Right kidney (tissue), 1 donor: ENCODE data around the gene PDCD6IP.
"Not testable (repeated sequence)": the region's sequence is repeated elsewhere in the genome, so short reads cannot be mapped to it uniquely, and the experiment has no call there.

Experiments used
- DNase-seq: peaks from one replicate; pipeline ENCODE4 v3.0.0-alpha.2; 2016

PDCD6IP gene

DNA sequence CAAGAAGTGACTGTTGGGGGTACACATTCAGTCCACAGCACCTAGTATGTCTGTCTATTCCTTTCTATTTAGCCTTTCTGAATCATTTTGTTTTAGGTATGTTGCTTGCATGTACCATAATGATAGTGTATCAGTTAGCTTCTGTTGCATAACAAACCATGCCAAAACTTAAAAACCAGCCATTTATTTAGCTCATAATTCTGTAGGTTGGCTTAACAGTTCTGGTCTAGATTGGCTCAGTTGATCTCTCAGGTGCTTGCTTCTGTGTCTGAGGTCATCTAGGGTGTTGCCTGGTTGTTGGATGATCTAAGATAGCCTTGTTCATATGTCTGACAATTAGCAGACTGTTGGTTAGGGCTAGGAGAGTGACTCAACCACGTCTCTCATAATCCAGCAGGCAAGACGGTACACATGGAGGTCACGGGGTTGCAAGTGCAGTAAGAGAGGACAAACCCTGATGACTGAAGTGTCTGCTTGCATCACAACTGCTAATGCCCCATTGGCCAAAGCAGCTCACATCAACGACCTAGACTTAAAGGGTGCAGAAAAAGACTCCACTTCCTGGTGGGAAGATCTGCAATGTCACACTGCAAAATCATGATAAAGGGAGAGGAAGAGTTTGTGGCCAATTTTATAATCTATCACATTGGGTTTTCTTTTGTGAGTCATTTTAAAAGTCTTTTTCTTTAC lies 6.8 kb upstream of the PDCD6IP start:
- DNase-seq: no peak

DNA sequence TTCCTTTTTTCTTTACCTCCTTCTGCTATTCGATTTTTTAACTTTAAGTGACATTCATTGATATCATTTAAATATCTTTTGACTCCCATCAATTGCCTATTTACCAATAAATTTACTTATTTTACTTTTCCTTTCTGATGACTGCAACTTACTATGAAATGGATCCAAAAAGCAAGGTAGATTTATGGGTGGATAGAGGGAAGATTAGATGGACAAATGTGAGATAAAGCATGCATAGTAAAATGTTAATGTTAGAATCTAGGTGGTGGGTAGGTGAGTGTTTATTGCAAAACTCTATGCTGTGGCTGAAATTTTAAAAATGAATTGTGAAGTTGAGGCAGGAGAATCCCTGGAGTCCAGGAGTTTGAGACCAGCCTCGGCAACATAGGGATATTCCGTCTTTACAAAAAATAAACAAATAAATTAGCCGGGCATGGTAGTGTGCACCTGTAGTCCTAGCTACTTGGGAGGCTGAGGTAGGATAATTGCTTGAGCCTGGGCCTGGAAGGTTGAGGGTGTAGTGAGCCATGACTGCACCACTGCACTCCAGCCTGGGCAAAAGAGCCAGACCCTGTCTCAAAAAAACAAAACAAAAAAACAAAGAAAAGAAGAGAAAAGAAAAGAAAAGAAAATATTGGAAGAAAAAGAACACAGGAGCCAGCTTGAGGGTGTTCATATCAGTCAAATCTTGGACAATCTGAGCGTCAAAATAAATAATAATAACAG lies 6.1 kb upstream of the PDCD6IP start:
- DNase-seq: no peak

DNA sequence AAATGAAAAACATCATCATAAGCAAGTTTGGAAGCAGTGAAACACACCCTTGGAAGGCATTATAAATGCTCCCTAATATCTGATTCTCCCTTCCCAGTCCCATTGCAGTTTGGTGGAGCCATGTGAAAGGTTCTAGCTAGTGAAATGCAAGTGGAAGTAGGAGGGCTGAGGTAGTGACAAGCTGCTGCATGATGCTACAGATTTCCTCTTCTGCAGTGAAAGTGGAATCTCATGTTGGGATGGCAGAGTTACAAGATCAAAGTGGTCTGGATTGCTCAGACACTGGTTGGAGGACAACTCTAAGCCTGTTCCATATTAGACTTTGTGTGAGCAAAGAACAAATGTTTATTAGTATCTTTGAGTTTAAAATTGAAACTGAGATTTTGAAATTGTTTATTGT lies 3.3 kb upstream of the PDCD6IP start:
- DNase-seq: no peak

DNA sequence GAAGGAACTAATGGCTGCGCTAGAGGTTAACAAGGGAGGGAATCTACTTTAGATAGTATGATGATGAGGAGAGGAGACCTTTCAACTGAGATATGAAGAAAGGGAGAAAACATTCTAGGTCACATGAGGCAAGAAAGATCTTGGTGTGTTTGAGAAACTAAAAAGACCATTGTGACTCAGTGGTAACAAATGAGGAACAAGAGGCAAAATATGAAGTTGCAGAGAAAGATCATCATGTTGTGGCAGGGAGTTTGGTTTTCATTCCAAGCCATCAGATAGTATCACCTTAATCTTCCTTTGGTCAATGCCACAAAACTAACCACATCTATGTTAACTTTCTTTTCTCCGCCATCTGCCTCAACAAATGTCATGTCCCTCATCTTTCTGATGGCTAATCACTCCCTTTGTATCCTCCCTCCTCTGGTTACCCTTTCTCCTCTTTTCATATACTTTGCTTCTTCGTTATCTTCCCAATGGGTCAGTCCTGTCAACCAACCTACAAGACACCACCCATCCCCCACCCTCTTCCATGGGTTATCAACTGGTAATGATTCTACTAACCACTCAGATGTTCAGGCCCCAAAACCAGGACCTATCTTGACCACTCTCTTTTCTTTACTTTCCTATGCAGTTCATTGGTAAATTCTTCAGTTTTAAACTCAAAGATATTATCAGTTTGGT lies 2.4 kb upstream of the PDCD6IP start:
- no peak for DNase-seq

DNA sequence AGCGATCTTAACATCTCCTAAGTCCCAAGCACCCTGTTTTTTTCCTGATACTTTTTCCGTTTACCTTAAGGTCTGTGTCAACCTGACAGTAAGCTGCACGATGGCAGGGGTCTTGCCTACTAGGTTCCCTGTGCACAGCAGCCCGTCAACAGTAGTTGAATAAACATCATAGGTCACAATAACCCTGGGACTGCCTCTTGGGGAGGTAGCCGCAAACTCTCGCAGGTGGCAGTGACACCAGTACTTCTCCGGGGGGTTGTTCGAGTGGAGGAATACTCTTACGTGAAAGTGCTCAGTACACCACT lies 365 bp upstream of the PDCD6IP start:
- DNase-seq: no peak

DNA sequence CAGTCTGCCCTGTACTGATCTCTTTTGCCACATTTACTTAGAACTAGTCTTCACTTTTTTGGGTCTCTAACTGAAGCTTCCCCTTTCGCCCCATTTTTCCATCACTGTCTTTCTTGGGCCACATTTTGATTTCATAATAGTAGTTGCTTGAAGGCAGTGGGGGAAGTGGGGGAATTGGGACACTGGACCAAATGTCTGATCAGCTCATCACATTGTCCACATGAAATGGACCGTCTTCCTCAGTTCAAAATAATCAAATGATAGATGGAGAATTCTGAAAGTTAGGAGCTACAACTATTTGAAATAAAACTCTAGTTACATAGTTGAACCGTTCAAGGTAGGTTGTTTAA lies 747 bp downstream of the PDCD6IP start:
- DNase-seq: no peak

DNA sequence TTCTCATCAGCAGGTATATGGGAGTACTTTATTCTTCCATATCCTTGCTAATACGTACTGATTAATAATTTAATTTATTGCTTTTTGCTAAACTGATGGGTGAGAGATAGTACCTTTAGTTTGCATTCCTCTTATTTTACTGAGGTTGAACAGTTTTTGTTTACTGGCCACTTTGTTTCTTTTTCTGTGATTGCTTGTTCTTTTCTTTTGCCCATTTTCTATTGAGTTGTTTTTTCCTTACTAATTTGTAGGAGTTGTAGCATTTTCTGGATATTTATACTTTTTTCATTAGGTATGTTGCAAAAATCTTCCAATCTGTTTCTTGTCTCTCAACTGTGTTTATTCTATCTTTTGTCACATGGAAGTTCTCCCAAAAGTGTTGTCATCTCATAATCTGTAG lies 4.8 kb downstream of the PDCD6IP start:
- DNase-seq: no peak

DNA sequence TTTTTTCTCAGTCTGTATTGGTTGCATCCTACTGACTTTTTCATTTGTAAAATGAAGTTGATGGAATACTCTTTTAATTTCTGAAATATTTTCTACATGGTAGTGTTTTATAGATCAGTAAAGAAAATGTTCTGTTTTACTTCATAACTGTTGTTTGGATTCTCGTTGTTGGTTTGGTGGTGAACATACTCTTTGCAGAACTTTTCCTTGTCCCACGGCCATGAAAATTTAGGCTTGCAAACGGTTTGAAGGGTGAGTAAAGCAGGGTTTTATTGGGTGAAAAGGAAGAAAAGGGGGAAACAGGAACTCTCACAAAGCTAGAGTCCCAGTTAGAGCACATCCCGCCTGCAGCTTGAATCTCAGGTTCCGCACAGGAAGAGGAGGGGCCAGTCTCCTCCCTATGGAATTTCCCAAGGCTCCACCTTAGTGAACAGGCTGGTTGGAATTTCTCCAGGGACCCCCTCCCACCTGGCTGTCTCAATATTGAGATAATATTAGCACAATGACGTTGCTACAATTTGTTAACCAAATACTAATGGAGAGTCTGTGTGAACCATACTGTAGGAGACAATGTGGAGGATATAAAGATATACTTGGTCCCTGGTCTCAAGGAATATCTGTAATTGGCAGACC lies 5.6 kb downstream of the PDCD6IP start:
- DNase-seq: no peak

DNA sequence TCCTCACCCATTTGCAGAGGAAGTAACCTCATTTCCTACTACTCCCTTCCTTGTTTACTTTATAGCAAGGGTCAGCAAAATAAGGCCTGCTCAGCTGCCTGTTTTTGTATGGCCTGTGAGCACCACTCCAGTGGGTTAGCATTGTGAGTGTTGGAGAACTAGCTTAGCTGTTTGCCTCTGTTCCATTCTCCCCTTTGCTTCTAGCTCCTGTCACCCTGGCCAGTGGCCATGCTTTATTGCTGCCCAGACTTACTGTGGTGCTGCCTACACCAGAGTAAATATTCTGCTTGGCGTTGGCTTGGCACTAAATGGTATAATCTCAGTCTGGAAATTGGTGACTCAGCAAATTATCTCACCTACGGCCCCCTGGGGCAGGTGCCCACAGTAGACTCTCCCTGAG lies 8.8 kb downstream of the PDCD6IP start:
- no peak for DNase-seq

DNA sequence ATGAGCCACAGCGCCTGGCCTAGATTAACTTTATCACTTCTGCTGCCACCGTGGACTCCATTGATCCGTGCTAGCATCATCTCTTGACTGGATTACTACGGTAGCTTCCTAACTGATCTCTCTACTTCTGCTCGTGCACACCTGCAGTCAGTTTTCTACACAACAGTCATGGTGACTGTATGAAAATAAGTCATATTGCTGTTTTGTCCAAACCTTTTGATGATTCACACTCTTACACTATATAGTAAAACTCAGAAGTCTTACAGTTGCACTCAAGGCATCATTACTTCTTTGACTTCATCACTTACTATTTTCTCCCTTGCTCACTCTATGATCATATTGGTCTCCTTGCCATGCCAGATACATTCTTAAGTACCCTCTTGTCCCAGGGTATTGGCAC lies 10.1 kb downstream of the PDCD6IP start:
- no peak for DNase-seq

DNA sequence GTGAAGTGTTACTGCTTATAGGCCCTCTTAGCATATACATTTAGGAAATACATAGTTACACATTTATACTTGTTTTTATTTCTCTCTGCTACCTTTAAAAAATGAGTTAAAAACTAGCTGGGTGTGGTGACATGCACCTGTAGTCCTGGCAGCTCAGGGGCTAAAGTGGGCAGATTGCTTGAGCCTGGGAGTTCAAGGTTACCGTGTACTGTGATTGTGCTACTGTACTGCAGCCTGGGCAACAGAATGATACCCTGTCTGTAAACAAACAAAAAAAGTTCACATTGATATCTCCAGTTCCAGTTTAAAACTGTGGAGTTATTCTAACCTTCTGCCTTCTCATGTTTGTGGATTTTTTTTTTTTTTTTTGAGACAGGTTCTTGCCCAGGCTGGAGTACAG lies 12.1 kb downstream of the PDCD6IP start:
- no peak for DNase-seq

DNA sequence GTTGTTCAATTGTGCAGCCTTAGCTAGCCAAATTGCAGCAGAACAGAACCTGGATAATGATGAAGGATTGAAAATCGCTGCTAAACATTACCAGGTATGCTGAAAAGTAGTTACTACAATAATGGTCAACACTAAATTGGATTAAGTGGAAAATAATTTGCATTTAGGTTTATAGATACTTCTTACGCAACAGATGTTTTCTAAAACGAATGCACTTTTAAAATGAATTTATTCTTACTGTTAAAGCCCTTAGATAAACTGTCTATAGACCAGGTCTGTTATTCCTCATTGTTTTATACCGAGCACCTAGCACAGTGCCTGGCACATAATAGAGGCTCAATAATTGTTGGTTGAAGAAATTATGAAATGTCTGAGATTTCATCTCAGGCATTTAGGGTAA lies 23.6 kb downstream of the PDCD6IP start:
- no peak for DNase-seq

DNA sequence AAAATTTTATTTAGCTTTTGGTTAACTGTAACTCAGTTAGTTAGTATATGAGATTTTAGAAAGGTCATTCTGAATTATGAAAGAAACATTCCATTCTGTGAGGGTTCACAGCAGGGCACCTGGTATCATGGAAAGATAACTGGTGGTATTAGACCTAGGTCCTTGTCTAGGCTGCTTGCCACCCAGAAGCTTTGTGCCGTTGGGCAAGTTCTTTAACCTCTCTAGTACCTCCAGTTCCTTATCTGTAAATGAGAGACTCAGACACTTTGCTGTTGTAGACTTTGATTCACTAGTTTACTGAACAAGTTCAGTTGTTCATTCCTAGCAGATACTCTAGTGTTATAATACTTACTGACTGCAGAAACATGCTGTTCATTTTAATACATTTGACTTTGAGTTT lies 25.4 kb downstream of the PDCD6IP start:
- no peak for DNase-seq

DNA sequence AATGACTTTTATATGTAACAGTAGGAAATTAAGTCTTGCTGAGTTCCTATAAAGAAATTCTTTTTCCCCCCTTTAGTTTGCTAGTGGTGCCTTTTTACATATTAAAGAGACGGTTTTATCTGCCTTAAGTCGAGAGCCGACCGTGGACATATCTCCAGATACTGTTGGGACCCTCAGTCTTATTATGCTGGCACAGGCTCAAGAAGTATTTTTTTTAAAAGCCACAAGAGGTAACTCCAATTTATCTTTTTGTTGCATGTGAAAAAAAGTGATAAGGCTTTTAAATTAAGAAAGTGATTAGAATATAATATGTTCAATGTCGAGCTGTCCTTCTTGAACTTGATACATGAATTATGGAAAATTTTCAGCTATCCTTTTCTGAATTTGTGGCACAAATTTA lies 26.7 kb downstream of the PDCD6IP start:
- no peak for DNase-seq

DNA sequence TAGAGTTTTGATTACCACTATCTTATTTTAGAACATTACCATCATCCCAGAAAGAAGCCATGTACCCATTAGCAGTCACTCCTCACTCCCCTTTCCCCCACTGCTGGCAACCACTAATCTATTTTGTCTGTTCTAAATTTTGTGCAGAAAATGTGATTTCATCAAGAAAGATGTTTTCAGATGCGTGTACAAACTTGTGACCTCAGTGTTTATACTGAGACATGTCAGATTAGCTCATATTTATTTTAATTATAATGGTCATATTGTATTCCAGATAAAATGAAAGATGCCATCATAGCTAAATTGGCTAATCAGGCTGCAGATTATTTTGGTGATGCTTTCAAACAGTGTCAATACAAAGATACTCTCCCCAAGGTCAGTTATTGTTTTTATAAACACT lies 27.8 kb downstream of the PDCD6IP start:
- no peak for DNase-seq

DNA sequence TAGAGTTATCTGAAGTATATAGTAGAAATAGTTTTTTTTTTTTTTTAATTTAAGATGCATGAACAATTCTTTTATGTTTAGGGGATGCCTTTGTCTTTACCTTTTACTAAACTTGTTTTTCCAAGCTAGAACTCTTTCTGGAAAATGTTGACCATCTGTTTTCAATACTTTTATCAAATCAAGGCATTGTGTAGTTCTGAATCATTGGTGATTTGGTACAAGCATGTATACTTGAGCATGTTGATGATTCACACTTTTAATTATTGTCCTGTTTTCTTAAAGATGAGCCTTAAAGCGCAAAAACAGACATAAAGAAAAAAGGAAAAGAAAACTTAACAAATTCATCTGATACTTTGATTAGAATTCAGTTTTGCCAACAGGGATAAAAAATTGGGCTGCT lies 28.3 kb downstream of the PDCD6IP start:
- DNase-seq: no peak

DNA sequence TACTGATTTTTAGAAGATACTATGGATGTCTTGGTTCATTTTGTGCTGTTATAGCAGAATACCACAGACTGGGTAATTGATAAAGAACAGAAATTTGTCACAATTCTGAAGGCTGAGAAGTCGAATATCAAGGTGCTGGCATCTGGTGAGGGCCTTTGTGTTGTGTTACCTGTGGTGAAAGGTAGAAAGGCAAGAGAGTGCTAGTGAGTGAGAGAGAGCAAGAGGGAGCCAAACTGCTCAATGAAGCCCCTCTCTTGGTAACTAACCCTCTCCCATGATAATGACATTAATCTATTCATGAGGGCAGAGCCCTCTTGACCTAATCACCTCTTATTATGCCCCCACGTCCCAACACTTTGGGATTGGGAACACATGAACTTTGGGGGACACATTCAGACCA lies 31.3 kb downstream of the PDCD6IP start:
- no peak for DNase-seq

DNA sequence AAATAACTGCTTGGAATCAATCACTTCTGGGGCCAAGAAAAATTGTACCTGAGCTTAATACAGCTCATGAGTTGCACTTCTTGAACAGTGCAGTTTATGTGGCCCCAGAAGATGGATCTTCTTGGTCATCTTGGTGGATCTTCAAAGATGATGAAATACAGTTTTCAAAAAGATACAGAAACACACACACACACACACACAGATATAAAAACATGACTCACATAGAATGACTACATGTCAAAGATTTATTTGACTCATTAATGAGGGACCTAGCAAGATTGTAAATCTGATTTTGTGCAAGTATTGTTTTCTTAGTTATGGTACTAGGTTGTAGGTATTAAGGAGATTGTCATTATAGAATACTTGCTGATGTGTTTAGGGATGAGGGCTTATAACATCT lies 32.6 kb downstream of the PDCD6IP start:
- no peak for DNase-seq

DNA sequence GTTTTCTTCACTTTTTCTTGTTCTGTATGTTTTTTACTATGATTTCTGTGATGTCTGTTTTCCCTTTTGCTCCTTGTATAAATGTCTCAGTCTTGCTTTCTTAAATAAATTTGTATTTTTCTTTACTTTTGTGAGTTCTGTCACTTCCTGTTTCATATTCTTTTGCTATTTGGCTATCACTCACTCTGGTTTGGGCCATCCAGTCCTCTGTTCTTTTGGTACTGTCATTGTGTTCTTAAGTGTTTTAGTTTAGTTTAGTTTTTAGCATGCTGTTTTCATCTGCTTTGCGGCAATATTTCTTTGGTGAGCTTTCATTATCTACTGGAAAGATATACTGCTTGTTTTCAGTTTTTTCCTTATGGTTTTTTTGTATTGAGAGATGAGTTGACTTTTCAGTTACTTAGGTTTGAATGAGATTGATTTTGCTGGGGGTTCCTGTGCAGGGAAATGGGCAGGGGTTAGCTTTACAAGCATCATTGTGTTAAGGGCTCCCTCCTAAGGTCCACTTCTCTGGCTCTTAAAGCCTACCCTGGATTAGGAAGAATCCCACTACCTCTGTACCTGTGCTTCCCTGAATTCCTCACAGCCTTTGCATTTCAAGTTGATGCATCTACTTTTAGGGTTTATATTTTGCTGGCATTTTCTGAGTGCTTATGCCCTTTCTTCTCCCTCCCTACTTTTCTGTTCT lies 35.1 kb downstream of the PDCD6IP start:
- DNase-seq: no peak

DNA sequence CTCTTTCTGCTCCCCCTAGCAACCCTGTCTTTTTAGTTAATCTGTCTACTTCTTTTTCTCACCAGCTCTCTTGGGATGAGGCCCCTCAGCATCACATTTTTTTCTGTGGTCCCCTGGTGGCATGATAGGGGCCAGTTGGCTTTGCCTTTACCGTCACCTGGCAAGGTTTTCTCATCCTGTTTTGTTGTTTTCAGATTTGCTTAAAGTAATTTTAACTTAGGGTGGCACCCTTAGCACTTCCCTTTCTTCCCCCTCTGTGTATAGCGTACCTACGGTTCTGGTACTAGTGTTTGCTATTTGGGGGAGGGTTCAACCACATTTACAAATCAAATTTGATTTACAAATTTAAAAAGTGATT lies 35.6 kb downstream of the PDCD6IP start:
- no peak for DNase-seq

DNA sequence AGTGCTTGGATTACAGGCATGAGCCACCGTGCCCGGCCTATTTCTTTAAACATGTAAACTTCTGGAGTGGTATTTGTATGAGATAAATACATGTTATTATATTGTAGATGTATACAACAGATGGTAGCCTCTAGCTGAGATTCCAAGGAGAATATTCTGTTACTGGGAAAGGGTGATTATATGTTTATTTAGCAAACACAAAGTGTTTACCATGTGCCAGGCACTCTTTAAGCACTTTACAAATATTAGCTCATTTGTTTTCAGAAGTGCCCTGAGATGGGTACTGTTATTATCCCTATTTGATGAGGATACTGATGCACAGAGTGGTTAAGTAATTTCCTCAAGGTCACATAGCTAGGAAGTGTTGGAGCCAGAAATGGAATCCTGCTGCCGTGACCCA lies 38.8 kb downstream of the PDCD6IP start:
- not testable (repeated sequence) for DNase-seq

DNA sequence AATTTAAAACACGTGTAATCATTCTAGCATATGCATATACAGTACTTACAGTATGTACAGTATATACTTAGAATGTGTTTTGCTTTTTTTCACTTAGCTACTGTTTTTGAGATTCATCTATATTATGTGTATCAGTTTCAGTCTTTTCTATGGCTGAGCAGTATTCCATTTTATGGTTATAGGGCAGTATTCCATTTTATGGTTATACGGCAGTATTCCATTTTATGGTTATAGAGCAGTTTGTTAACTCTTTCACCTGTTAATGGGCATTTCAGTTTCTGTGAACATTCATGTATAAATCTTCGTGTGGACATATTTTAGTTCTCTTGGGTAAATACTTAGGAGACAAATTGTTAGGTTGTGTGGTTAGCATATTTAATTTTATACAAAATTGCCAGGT lies 40.9 kb downstream of the PDCD6IP start:
- no peak for DNase-seq

DNA sequence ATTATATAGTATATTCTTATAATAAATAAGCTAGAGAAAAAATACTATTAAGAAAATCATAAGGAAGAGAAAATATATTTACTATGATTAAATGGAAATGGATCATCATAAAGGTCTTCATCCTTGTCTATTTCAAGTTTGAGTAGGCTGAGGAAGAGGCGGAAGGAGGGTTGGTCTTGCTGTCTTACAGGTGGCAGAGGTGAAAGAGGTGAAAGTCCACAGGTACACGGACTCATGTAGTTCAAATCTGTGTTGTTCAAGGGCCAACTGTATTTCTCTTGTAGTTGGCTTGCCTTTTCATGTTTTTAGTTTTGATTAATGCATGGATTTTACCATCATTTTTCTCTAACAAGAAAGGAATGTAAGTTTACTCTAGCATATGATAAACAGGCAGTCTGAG lies 41.7 kb downstream of the PDCD6IP start:
- no peak for DNase-seq
